Measurements from ENCODE around the gene SETBP1. TPM values are rescaled to one million over a fixed set of nuclear protein-coding genes. Genes with fewer than 3 reads are reported as not detected.

Gene SETBP1
- total and polyA plus RNA-seq, 2 of the 13 experiments (the other 11 are each of a cell fraction or from before 2014, with no cell fraction given): 0.18 to 0.65 TPM

- intact Hi-C loops (cut with micrococcal nuclease; ENCODE audit: unreplicated experiment): no loop called here
- CTCF ChIA-PET (ENCODE audit: low intra/inter-chr PET ratio, low total read pairs): no interaction called here
Observed at GRCh38 chr18:44735096-44735495, 54.4 kb downstream of the SETBP1 start.

More at GRCh38 chr18:44735096-44735495, 54.4 kb downstream of the SETBP1 start:
- Histone ChIP-seq H3K27me3 (ENCODE audit: control insufficient read depth in 1 of 2, insufficient read depth in 2 of 2, low read length in 2 of 2) (peaks cover 0 to 2% of the 10 kb centered on the region in 2 experiments; a peak in 1 of 5 replicates), H4K20me1 (ENCODE audit: insufficient read depth, low read length) (no peaks in the 10 kb centered on the region), H2AFZ (ENCODE audit: low read length) (no peak overlapping the region), H3K4me3 (replicated peaks in 1 of 3; ENCODE audit: insufficient read depth in 1 of 3, low read depth in 2 of 3, low read length in 3 of 3) (no peak overlapping the region), H3K9ac (ENCODE audit: insufficient read depth, low read depth, low read length) (no peak overlapping the region), H3K79me2 (ENCODE audit: insufficient read depth, low read length) (no peaks in the 10 kb centered on the region), H3K4me1 (ENCODE audit: insufficient read depth, low read length) (no peaks in the 10 kb centered on the region), H3K9me3 (ENCODE audit: low read length) (no peaks in the 10 kb centered on the region), H3K36me3 (replicated peaks in 1 of 2; ENCODE audit: control insufficient read depth in 1 of 2, insufficient read depth in 2 of 2, low read length in 2 of 2) (no peaks in the 10 kb centered on the region), H3K27ac (ENCODE audit: extremely low read length, insufficient read depth, low read length) (no peak overlapping the region), H3K4me2 (ENCODE audit: low read depth, low read length) (no peak overlapping the region)
- no peak for FAIRE-seq
- no TSS peak for BruUV-seq (replicated peaks)
- ATAC-seq: no peak
- TF ChIP-seq AGO2 (optimal IDR thresholded peaks at IDR 0.05; ENCODE audit: low read depth, low read length): no peak
- no peak for TF ChIP-seq MTERF4 (CRISPR knock-in tag; IDR thresholded peaks at IDR 0.05)
- TF ChIP-seq, protein P1, sequence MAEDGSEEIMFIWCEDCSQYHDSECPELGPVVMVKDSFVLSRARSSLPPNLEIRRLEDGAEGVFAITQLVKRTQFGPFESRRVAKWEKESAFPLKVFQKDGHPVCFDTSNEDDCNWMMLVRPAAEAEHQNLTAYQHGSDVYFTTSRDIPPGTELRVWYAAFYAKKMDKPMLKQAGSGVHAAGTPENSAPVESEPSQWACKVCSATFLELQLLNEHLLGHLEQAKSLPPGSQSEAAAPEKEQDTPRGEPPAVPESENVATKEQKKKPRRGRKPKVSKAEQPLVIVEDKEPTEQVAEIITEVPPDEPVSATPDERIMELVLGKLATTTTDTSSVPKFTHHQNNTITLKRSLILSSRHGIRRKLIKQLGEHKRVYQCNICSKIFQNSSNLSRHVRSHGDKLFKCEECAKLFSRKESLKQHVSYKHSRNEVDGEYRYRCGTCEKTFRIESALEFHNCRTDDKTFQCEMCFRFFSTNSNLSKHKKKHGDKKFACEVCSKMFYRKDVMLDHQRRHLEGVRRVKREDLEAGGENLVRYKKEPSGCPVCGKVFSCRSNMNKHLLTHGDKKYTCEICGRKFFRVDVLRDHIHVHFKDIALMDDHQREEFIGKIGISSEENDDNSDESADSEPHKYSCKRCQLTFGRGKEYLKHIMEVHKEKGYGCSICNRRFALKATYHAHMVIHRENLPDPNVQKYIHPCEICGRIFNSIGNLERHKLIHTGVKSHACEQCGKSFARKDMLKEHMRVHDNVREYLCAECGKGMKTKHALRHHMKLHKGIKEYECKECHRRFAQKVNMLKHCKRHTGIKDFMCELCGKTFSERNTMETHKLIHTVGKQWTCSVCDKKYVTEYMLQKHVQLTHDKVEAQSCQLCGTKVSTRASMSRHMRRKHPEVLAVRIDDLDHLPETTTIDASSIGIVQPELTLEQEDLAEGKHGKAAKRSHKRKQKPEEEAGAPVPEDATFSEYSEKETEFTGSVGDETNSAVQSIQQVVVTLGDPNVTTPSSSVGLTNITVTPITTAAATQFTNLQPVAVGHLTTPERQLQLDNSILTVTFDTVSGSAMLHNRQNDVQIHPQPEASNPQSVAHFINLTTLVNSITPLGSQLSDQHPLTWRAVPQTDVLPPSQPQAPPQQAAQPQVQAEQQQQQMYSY (CRISPR knock-in tag; IDR thresholded peaks at IDR 0.05): no peak
- no peak for TF ChIP-seq HNRNPUL1 (IDR thresholded peaks at IDR 0.05; ENCODE audit: low read depth, low read length)
- no peak for TF ChIP-seq BHLHE40 (IDR thresholded peaks at IDR 0.05; ENCODE audit: low read length)
- DNase-seq (ENCODE audit: low spot score): no peak
- in situ Hi-C loops (cut with HindIII; ENCODE audit: extremely low pct_ligation_motif_present, low pct_unique_long_range_greater_than_20kb): no loop called here
- POLR2A ChIA-PET: no interaction called here
